Naive thymus-derived CD4-positive, alpha-beta T cell (primary cell): ENCODE data around the gene MYOM3. TPM values are rescaled to one million over a fixed set of nuclear protein-coding genes. Genes with fewer than 3 reads are reported as not detected.

Experiments used
- ATAC-seq: fragments of 150-1000 bp; cut with Tn5 transposase; 2 replicates; pipeline ENCODE4 v1.10.0; 2021; ENCODE audit warnings: mild to moderate bottlenecking, moderate library complexity
- CTCF ChIA-PET: fragments of 350-600 bp; sonication (Branson Sonifier 250); formaldehyde crosslinking; loops from one replicate; lab custom pipeline; 2021; ENCODE audit warnings: antibody characterized with exemption; lab: Charles Lee
- POLR2A ChIA-PET: fragments of 350-600 bp; sonication (Branson Sonifier 250); formaldehyde crosslinking; loops from one replicate; lab custom pipeline; 2021; ENCODE audit warnings: antibody characterized with exemption, inconsistent platforms; lab: Charles Lee
- DNase-seq, 9 donors: peaks; one replicate each; pipeline versions ENCODE4 v3.0.0 to v3.0.0-alpha.2; 2020 to 2022; ENCODE audit warnings: mixed read lengths in 1 of 9
- H3K27ac ChIP-seq: one replicate; pipeline ENCODE4 v1.7.0; 2013; ENCODE audit warnings: mild to moderate bottlenecking, low read depth, low read length, moderate library complexity
- H3K27me3 ChIP-seq, 2 donors: one replicate each; pipeline ENCODE4 v1.7.0; 2013; ENCODE audit warnings: low read length in 2 of 2, mild to moderate bottlenecking in 2 of 2, moderate library complexity in 2 of 2; ENCODE audit not compliant: control insufficient read depth in 2 of 2, insufficient read depth in 2 of 2
- H3K36me3 ChIP-seq, 3 experiments: 1 replicate in 2 of 3; 2 replicates in 1 of 3; pipeline ENCODE4 v1.7.0; 2013; ENCODE audit warnings: low read length in 3 of 3, mild to moderate bottlenecking in 3 of 3, moderate library complexity in 1 of 3; ENCODE audit not compliant: insufficient read depth in 3 of 3, control insufficient read depth in 2 of 3
- H3K4me1 ChIP-seq, 2 donors: one replicate each; pipeline ENCODE4 v1.7.0; 2013; ENCODE audit warnings: low read length in 2 of 2, mild to moderate bottlenecking in 2 of 2, moderate library complexity in 1 of 2; ENCODE audit not compliant: control insufficient read depth in 2 of 2, insufficient read depth in 2 of 2
- H3K4me3 ChIP-seq: 2 replicates; pipeline ENCODE4 v1.7.0; 2013; ENCODE audit warnings: mild to moderate bottlenecking, low read length
- H3K9me3 ChIP-seq, 3 experiments: 1 replicate in 2 of 3; 2 replicates in 1 of 3; pipeline ENCODE4 v1.7.0; 2013; ENCODE audit warnings: low read length in 3 of 3; ENCODE audit not compliant: control insufficient read depth in 2 of 3
- H3K27ac Mint-ChIP-seq, 9 donors: one replicate each; pipeline ENCODE4 v1.8.0; 2020 to 2022; ENCODE audit warnings: mixed read lengths in 9 of 9, mild to moderate bottlenecking in 8 of 9, moderate library complexity in 5 of 9, inconsistent platforms in 2 of 9
- H3K27me3 Mint-ChIP-seq, 5 donors: one replicate each; pipeline ENCODE4 v1.8.0; 2021 to 2022; ENCODE audit warnings: mixed read lengths in 5 of 5, mild to moderate bottlenecking in 1 of 5
- H3K36me3 Mint-ChIP-seq, 5 donors: one replicate each; pipeline ENCODE4 v1.8.0; 2020 to 2022; ENCODE audit warnings: mixed read lengths in 5 of 5, mild to moderate bottlenecking in 3 of 5, inconsistent platforms in 1 of 5
- H3K4me1 Mint-ChIP-seq, 7 donors: one replicate each; pipeline ENCODE4 v1.8.0; 2020 to 2022; ENCODE audit warnings: mixed read lengths in 7 of 7, mild to moderate bottlenecking in 3 of 7, inconsistent platforms in 1 of 7
- H3K4me3 Mint-ChIP-seq, 10 donors: one replicate each; pipeline ENCODE4 v1.8.0; 2020 to 2022; ENCODE audit warnings: mild to moderate bottlenecking in 10 of 10, mixed read lengths in 10 of 10, moderate library complexity in 6 of 10, inconsistent platforms in 2 of 10
- H3K9me3 Mint-ChIP-seq, 11 donors: one replicate each; pipeline ENCODE4 v1.8.0; 2020 to 2022; ENCODE audit warnings: mixed read lengths in 11 of 11, mild to moderate bottlenecking in 4 of 11, inconsistent platforms in 1 of 11, moderate library complexity in 1 of 11
- intact Hi-C, 2 donors: fragments of 100-400 bp; cut with micrococcal nuclease; formaldehyde crosslinking; loops; one replicate each; pipeline ENCODE4 v1.15.1; 2023
- polyA plus RNA-seq, 2 donors: library from polyadenylated mRNA; unstranded; fragments of 300-500 nt; fragmentation: Illumina TruSeq; gene quantifications; one replicate each; pipeline ENCODE4 v1.2.3, GENCODE V29; 2021
- total RNA-seq, 6 experiments: library from RNA in 5 of 6; stranded (reverse) in 5 of 6; gene quantifications; 1 replicate in 5 of 6; 2 replicates in 1 of 6; pipeline ENCODE4 v1.2.3 and lab custom pipeline; 2021 to 2026

Gene MYOM3
- total RNA-seq (not detected), polyA plus RNA-seq (not detected), total RNA-seq (lab: John Stamatoyannopoulos, UW) (not detected)

DNA sequence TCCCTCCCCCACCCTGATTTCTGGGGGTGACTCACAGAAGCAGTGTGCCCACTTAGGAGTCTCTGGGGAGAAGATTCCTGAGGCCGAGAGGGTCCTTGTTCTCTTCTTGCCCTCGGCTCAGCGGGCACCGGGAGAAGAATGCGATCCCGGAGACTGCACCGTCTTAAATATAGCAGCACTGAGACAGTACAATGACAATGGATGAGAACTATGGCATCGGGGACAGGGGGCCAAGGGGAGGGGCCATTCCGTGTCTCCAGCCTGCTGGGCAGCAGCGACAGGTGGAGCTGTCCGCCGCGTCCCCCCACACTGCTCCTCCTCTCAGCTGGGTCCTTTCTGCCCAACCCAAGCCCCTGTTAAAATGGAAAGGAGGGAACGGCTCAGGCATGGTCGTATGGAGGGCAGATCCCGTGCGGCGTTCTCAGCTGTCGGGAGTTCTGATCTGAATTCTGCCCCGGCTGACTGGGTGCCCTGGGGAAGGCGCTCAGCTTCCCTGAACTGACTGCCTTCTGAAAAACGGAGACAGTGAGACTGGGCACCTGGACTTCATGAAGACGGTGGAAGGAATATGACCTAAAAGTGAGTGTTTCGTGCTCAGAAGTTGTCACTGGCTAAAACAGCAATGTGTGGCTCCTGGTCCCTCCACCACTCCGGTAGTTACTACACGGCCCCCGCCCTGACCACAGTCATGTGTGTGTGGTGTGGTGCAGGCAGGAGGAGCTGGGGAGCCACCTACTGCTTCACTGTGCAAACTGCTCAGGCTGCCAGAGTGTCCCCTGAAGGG is at the start of gene MYOM3:
Gene MYOM3 (minus strand): TSS at position 140 of the 784 bp plus-strand sequence. CDS start 3,499 bp downstream, outside the sequence.
- H3K27ac ChIP-seq = no peak within 1 kb of the TSS
- H3K36me3 ChIP-seq = no peaks in the 10 kb centered on the region
- ATAC-seq (peak; percentile 89), DNase-seq (peak in 8 of 9 donors; percentile 28 to 58 (median 36))
- intact Hi-C loops = loop anchor here (1.0 kb wide), 2 partner anchors 41 to 42 kb away; no protein-coding TSS in a partner anchor
- H3K9me3 ChIP-seq = no peaks in the 10 kb centered on the region
- Mint-ChIP-seq H3K4me1 (peaks cover 0 to 11% (median 5%) of the 10 kb centered on the region in 7 donors), H3K27ac (no peak within 1 kb of the TSS), H3K27me3 (peaks cover 4 to 26% (median 12%) of the 10 kb centered on the region in 5 donors), H3K36me3 (no peaks in the 10 kb centered on the region), H3K4me3 (peak within 1 kb of the TSS in 6 of 10 donors; percentile 5 to 59 (median 42)), H3K9me3 (no peaks in the 10 kb centered on the region)
- CTCF ChIA-PET = no interaction called here
- no peaks in the 10 kb centered on the region for H3K27me3 ChIP-seq
- no peaks in the 10 kb centered on the region for H3K4me1 ChIP-seq
- no peak within 1 kb of the TSS for H3K4me3 ChIP-seq
- POLR2A ChIA-PET = no interaction called here

DNA sequence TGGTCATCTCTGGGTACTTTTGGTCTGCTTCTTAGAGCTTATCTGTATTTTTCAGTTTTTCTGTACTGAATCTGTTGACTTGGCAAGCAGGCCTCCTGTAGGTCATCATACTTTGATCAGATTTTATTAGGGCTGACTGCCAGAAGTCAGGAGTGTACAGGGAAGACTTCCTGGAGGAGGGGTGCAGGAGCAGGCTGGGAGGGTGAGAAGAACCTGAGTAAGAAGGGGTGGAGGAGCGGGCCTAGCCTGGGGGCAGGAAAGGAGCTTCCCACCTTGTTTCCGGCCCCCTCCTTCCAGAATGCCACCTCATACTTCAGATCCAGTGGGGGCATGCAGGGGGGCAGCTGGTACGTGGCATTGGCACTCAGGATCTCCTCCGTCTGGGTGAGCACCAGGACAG is 49.3 kb upstream of the MYOM3 start:
- ATAC-seq (no peak), DNase-seq (no peak)
- POLR2A ChIA-PET = no interaction called here
- Histone ChIP-seq H3K27me3 (no peaks in the 10 kb centered on the region), H3K27ac (no peak overlapping the region), H3K4me3 (no peak overlapping the region), H3K36me3 (no peaks in the 10 kb centered on the region), H3K4me1 (no peaks in the 10 kb centered on the region), H3K9me3 (no peaks in the 10 kb centered on the region)
- Mint-ChIP-seq H3K36me3 (peaks cover 0 to 7% (median 0%) of the 10 kb centered on the region in 5 donors), H3K4me3 (no peak overlapping the region), H3K4me1 (peaks cover 0 to 7% (median 4%) of the 10 kb centered on the region in 7 donors), H3K9me3 (peaks cover 0 to 2% (median 0%) of the 10 kb centered on the region in 11 donors), H3K27me3 (no peaks in the 10 kb centered on the region), H3K27ac (peak overlapping the region in 1 of 9 donors; percentile 16)
- CTCF ChIA-PET = no interaction called here
- intact Hi-C loops = no loop called here

DNA sequence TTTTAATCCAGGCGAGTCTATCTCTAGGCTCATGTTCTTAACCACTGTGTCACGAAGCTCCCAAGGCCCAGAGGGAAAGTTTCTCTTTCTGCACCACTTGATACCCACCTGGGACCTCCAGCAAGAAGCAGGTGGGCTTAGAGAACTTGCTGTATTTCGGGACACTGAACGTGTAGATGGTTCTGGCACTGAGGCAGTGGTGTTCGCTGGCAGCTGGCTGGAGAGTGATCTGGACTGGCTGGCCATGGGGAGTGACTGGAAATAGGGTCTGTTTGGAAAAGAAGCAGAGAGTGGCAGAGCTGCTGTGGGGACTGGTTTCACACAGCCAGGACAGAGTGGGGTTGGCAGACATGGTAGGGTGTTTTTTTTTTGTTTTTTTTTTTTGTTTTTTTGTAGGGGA is 47.4 kb upstream of the MYOM3 start:
- H3K4me3 Mint-ChIP-seq = no peak overlapping the region
- H3K4me3 ChIP-seq = no peak overlapping the region
- ATAC-seq (no peak), DNase-seq (no peak)
- no peaks in the 10 kb centered on the region for H3K4me1 ChIP-seq
- peaks cover 0 to 2% (median 0%) of the 10 kb centered on the region in 11 donors for H3K9me3 Mint-ChIP-seq
- no peaks in the 10 kb centered on the region for H3K27me3 Mint-ChIP-seq
- H3K9me3 ChIP-seq = no peaks in the 10 kb centered on the region
- H3K4me1 Mint-ChIP-seq = peaks cover 0 to 7% (median 4%) of the 10 kb centered on the region in 7 donors
- ChIA-PET POLR2A (interaction anchor here (0.5 kb wide), 1 partner anchor 176 kb away, joined by 4 read pairs; no protein-coding TSS in a partner anchor), CTCF (interaction anchor here (2.4 kb wide), 1 partner anchor 9 kb away, joined by 12 read pairs; no protein-coding TSS in a partner anchor)
- no peaks in the 10 kb centered on the region for H3K36me3 ChIP-seq
- H3K27ac Mint-ChIP-seq = no peak overlapping the region
- intact Hi-C loops = no loop called here
- no peak overlapping the region for H3K27ac ChIP-seq
- no peaks in the 10 kb centered on the region for H3K27me3 ChIP-seq
- H3K36me3 Mint-ChIP-seq = peaks cover 0 to 3% (median 0%) of the 10 kb centered on the region in 5 donors

DNA sequence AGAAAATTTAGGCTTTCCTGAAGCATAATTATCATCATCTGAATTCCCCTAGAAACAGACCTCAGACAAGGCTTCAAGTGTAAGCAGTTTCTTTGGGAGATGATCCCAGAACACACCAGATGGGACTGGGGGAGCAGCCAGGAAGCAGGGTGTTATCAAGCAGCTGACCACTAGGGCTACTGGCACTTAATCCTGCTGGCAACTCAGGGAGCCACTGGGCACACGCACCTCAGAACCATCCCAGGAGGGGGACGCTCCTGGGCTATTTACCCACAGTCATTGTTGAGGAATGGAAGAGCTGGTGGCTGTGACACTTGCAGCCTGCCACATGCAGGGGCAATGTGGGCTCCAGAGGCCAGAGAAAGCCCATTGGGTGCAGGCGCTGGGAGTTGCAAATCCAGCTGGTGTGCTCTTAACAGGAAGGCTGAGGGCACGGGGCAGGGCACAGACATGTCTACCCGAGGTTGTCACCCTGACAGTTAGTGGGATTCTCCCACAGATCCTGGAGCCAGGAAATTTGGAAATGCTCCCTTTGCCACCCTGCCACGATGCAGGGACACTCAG is 46.1 kb upstream of the MYOM3 start:
- intact Hi-C loops = no loop called here
- peaks cover 0 to 10% (median 3%) of the 10 kb centered on the region in 5 donors for H3K27me3 Mint-ChIP-seq
- H3K36me3 Mint-ChIP-seq = peaks cover 0 to 3% (median 0%) of the 10 kb centered on the region in 5 donors
- H3K4me1 Mint-ChIP-seq = peaks cover 0 to 7% (median 4%) of the 10 kb centered on the region in 7 donors
- H3K4me3 ChIP-seq = no peak overlapping the region
- H3K27ac ChIP-seq = no peak overlapping the region
- H3K27me3 ChIP-seq = no peaks in the 10 kb centered on the region
- no peaks in the 10 kb centered on the region for H3K4me1 ChIP-seq
- DNase-seq (no peak), ATAC-seq (no peak)
- H3K9me3 Mint-ChIP-seq = peaks cover 0 to 2% (median 0%) of the 10 kb centered on the region in 11 donors
- H3K4me3 Mint-ChIP-seq = no peak overlapping the region
- H3K27ac Mint-ChIP-seq = no peak overlapping the region
- ChIA-PET CTCF (interaction anchor here (2.4 kb wide), 1 partner anchor 8 kb away, joined by 12 read pairs; no protein-coding TSS in a partner anchor), POLR2A (no interaction called here)
- H3K36me3 ChIP-seq = no peaks in the 10 kb centered on the region
- H3K9me3 ChIP-seq = no peaks in the 10 kb centered on the region

DNA sequence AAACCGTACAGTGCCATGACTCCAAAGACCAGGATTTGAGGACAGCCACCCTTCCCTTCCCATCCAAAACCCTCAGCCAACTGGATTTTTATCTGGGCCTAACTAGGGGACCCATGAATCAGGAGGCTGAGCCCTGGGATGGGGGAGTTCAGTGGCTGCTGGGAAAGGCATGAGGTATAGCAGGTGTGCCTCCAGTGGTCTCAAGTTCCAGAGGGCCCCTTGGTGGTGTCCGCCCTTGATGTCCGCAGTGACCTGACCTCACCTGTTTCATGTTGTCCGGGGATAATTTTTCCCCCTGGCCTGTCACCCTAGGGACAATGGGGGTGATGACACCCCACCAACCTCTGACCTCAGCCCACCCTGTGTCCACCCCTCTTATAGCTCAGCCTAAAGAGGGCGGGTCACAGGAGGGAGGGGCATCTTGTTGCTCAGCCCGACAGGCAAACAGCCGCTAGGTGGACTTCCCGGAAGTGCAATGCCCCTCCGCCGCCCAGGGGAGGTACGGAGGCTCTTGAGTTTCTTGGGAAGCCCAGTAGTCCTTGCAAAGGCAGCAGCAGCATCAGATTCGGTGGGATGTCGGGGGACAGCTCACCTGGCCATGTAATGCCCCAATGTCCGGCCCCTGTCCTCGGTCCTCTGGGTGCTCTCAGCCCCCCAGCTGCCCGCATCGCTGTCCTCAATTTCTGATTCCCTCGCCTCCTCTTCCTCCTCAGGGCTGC is 44.8 kb upstream of the MYOM3 start:
- no peak for ATAC-seq
- Histone ChIP-seq H3K4me1 (no peaks in the 10 kb centered on the region), H3K36me3 (no peaks in the 10 kb centered on the region), H3K4me3 (no peak overlapping the region), H3K27ac (no peak overlapping the region), H3K9me3 (no peaks in the 10 kb centered on the region), H3K27me3 (no peaks in the 10 kb centered on the region)
- Mint-ChIP-seq H3K27ac (no peak overlapping the region), H3K27me3 (peaks cover 2 to 23% (median 14%) of the 10 kb centered on the region in 5 donors), H3K36me3 (peaks cover 0 to 3% (median 0%) of the 10 kb centered on the region in 5 donors), H3K9me3 (peaks cover 0 to 2% (median 0%) of the 10 kb centered on the region in 11 donors), H3K4me3 (no peak overlapping the region), H3K4me1 (peaks cover 0 to 1% (median 0%) of the 10 kb centered on the region in 7 donors)
- no peak for DNase-seq
- POLR2A ChIA-PET = no interaction called here
- CTCF ChIA-PET = no interaction called here
- intact Hi-C loops = no loop called here

DNA sequence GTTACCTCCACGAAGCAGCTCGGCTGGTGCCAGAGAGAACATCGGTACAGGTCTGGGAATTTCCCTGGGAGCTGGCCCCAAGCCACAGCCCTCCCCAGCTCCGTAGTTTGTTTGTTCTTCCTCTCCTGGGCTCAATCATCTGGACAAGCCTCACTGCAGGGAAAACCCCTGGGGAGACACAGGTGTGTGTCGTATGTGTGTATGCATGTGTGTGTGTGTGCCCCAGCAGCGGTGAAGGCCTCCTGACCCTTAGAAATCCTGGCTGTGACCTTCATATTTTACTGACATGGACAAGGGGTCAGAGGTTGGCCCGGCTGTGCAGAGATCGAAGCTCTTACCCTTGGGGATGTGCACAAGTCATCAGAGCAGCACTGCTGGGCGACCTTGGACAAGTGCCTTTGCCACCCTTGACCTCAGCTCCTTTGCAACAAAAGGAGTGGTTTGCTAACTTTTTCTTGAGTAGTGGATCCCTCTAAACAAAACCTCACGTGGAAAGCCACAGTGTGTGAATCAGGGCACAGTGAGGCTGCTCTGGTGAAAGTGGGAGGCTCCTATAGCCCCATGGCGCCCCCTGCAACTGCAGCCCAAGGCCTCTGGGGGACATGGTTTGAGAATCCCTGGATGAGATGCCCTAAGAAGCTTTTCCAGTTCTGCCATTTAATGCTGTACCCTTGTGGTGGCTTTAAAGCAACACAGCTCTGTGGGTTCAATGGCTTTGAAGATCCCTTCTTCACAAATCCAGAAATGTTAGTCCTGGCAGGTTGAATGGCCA is 43.3 kb upstream of the MYOM3 start:
- Histone ChIP-seq H3K4me3 (no peak overlapping the region), H3K27me3 (no peaks in the 10 kb centered on the region), H3K9me3 (no peaks in the 10 kb centered on the region), H3K36me3 (no peaks in the 10 kb centered on the region), H3K4me1 (peaks cover 4 to 8% of the 10 kb centered on the region in 2 donors), H3K27ac (no peak overlapping the region)
- ATAC-seq = no peak
- peaks cover 0 to 3% (median 0%) of the 10 kb centered on the region in 5 donors for H3K36me3 Mint-ChIP-seq
- H3K27ac Mint-ChIP-seq = no peak overlapping the region
- H3K4me1 Mint-ChIP-seq = peaks cover 10 to 17% (median 13%) of the 10 kb centered on the region in 7 donors
- intact Hi-C loops = no loop called here
- H3K4me3 Mint-ChIP-seq = no peak overlapping the region
- peaks cover 0 to 2% (median 0%) of the 10 kb centered on the region in 11 donors for H3K9me3 Mint-ChIP-seq
- ChIA-PET CTCF (no interaction called here), POLR2A (no interaction called here)
- H3K27me3 Mint-ChIP-seq = peaks cover 17 to 30% (median 29%) of the 10 kb centered on the region in 5 donors
- no peak for DNase-seq
